ENCODE data around the gene SBF2. TPM values are rescaled to one million over a fixed set of nuclear protein-coding genes. Genes with fewer than 3 reads are reported as not detected.
"Not testable (repeated sequence)": the region's sequence is repeated elsewhere in the genome, so short reads cannot be mapped to it uniquely, and the experiment has no call there.

SBF2 gene
- total RNA-seq, 1 donor from 2014 or later = 27.9 TPM

DNA sequence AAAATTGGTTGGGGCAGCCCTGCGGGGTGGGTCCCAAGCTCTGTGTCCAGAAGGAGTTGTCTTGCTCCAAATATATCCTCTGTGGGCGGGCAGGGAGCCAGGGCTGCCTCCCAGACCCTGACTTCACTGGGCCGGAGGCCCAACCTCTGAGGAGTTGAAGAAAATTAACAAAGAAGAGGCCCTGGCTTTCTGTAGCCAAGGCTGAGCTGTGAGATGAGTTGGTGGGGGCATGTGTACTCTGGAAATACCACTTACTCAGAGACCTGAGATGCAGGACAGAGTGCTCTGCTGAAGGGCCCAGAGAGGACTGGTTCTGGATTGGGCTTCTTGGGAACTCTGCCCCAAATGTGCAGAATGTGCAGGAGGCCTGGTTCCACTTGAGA lies 533.8 kb downstream of the SBF2 start:
- intact Hi-C loops (cut with DNase I) = loop anchor here (5.0 kb wide), 1 partner anchor 62 kb away; no protein-coding TSS in a partner anchor
- DNase-seq (ENCODE audit: low spot score) = peak; percentile 91

DNA sequence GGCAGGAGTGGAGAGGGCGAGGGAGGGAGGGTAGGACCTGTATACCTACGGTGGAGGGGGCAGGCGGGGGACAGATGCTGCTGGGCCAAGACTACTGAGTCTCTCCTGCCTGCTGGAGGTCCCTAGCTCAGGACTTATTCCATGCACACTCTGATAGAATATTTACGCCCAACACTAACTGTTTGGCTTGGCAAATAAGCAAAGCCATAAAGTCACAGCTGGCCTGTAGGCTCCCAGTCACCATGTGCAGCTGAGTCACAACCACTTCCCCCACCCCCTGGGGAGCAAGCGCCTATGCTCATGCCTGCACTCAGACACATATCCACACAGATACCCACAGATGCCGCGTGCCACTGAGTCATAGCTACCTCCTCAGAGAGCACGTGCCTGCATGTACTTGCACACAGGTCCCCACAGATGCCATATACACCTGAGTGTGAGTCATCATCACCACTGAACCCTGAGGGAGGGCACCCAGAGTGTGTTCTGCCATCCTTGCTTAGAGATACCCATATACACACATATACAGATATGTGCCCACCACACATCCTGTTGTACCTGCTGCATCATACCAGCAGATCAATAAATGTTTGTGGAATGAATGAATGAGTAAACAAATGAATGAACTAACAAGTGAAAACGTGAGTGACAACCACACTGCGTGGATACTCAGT lies 534.4 kb downstream of the SBF2 start:
- peak; percentile 90 for DNase-seq (ENCODE audit: low spot score)
- intact Hi-C loops (cut with DNase I) = loop anchor here (1.0 to 10.0 kb wide), 6 partner anchors 43 to 563 kb away; no protein-coding TSS in a partner anchor

DNA sequence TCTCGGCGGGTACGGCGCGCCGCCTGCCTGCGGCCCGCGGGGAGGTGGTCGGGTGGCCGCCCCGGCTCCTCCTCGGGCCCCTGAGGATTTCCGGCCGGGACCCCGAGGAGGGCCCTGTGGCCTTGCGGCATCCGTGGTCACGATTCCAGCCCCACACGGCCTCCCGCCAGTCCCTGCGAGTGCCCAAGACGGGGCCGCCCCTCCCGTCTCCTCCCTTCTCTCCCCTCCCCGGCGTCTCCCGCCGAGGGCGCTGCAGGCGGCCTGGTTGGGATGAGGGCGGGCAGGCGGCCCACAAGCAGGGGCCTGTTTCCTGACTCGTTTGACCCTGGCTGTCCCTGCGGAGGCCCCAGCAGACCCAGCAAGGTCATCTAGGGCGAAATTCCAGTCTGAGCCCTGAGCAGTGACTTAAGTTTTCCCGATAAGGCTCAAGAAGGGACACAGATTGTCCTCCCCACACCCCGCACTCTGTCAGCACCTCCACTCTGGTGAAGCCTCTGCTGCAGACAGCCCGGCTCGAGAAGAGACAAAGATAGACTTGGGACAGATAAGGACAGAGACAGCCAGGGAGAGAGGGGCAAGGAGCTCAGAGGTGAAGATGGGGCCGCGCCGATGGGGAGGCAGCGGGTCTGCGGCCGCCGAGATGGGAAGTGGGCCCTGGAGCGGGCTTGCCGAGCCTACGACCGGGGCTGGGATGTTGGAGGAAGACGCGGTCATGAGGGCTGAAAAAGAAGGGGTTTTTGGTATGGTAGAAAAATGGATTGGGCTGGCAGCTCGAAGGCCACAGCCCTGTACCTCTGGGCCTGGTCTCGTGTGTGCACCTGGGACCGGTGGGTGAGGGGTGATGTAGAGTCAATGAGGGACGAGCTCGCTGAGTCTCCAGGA lies 535.1 kb downstream of the SBF2 start:
- intact Hi-C loops (cut with DNase I) = loop anchor here (1.0 to 10.0 kb wide), 6 partner anchors 43 to 563 kb away; no protein-coding TSS in a partner anchor

DNA sequence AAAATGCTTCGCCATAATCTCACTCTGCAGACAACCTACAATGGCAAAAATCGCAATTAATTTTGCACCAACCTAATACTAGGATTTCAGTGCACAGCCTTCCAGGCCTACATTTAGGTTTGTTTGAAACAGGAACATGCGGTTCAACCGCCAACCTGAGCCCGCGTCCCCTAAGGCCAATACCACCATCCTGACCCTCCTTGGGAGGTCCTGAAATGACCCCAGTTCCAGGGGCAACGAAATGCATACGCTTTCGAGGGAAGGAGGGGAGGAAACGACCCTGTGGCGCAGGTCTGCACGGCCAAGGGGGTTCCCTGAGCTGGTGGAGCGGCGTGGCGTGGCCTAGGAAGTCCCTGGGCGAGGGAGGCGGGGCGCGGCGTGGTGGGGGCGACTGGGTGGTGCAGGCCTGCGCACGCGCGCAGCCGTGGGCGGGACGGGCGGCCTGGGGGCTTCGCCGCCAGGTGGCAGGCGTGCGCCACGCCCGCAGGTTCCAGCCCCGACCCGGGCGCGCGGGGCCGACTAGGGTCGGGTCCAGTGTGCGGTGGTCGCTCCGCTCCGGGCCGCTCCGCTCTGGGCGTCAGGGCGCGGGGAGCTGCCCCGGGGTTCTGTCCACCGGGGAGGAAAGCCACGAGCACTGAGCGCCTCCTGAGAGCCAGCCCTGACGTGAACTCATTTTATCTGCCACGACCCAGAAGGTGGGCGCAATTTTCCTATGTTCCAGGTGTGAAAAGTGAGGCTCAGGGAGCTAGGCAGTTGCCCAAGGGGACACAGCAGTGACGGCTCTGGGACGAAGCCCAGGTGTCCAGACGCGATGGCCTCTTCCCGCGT lies 536.0 kb downstream of the SBF2 start:
- DNase-seq (ENCODE audit: low spot score) = peak; percentile 94
- intact Hi-C loops (cut with DNase I) = loop anchor here (1.0 to 10.0 kb wide), 5 partner anchors 44 to 564 kb away; no protein-coding TSS in a partner anchor

More for the DNA sequence above, 535.1 kb downstream of the SBF2 start:
- peak; percentile 88 for DNase-seq (ENCODE audit: low spot score)

DNA sequence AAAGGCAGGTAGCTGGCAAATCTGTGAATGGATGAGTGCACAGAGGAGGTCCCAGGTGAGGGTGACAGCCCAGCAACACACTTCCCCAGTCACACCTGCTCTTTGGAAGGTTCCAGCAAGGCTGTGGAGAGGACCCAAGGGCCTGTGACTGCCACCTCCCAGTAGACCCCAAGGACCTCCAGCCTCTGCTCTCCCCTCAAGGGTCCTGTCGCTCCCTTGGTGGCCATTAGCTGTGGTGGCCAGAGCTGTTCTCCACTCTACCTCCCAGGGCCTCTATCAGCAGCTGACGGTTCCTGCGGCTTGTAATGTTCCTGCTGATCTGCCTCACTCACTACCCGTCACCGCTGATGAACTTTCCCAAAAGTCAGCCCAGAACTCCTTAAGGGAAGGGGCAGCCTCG lies 537.1 kb downstream of the SBF2 start:
- intact Hi-C loops (cut with DNase I) = loop anchor here (5.0 to 10.0 kb wide), 4 partner anchors 45 to 565 kb away; no protein-coding TSS in a partner anchor
- no peak for DNase-seq (ENCODE audit: low spot score)

DNA sequence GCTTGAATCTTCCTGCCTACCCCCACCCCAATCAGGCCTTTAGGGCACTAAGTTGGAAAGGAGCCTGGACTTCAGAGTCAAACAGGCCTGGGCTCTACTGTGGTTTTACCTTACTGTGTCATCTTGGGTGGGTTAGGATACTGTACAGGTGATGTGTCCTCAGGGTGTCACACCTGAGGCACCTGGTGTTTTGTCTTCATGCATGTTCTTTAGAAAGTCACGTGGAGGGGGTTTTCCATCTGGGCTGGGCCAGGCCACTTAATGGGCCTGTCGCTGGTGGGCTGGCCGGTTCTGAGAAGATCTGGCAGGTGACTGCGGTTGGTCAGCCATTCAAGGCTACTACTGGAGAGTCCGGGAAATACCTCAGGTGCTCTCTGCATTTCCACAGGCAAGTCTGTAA lies 537.6 kb downstream of the SBF2 start:
- no peak for DNase-seq (ENCODE audit: low spot score)
- intact Hi-C loops (cut with DNase I) = loop anchor here (5.0 to 10.0 kb wide), 4 partner anchors 46 to 566 kb away; no protein-coding TSS in a partner anchor

DNA sequence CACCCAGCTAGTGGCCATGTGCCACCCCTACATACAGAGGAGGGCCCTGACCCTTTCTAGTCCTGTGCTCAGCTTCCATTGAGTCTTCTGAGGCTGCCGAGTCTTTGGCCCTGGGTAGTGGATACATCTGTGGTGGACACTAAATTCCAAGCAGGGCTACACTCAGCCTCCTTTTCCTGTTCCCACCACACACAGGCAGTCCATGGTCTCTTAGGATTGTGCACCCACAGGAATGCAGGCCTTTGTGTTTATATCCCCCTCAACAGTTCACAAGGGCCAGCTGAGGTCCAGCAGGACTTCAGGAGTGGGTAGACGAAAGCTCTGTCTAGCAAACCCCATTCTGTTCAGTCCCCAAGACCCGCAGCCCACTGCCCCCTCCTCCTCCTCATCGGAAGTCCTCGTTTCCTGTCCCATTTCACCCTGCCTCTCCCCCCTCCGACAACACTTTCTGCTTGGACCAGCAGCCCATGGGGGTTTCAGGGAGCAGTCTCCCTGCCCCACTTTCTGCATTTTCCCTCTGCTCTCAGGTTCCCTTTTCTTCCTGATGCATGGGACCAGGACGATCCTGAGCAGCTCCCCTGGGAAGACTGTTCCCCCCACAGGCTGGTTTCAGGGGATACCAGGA lies 538.3 kb downstream of the SBF2 start:
- intact Hi-C loops (cut with DNase I) = loop anchor here (5.0 to 10.0 kb wide), 4 partner anchors 47 to 567 kb away; no protein-coding TSS in a partner anchor
- no peak for DNase-seq (ENCODE audit: low spot score)

DNA sequence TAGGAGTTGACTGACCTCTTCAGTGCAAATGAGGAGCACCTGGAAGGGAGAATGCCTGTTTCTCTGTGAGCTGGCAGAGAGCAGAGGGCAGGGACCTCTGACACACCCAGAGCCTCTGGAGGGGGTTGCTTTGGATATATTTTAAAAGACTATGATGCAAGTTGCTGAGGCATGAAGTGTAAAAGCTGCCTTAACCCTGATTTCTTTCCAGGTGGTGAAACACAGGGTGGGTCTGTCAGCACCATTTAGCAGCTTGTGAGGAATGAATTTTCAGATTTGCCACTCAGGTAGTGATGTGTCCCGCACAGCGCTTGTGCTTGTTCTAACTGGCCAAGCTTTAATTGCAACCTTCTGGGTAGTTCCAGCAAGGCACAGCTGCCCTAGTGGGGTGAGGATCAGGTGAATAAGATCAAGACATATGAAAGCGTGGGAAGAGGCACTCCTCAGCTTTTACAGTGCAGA lies 540.0 kb downstream of the SBF2 start:
- DNase-seq (ENCODE audit: low spot score) = no peak
- intact Hi-C loops (cut with DNase I) = loop anchor here (10.0 kb wide), 1 partner anchor 219 kb away; no protein-coding TSS in a partner anchor

DNA sequence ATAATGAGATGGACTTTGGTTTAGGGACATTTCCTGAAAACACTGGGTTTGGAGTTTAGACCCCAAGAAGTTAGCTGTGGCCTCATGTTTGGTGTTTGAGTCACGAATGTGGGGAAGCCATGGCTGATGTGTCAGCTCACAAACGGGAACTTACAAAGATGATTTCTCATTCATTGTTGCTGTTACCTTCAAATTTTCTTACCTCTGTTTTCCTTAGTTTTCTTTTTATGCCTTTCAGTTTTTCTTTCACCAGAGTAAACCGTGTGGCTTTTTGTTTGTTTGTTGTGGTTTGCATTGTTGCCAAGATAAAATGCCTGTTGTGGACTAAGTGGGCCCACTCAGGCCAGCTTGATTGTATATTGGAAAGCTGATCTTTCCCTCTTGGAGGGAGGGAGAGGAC lies 541.0 kb downstream of the SBF2 start:
- intact Hi-C loops (cut with DNase I) = loop anchor here (10.0 kb wide), 1 partner anchor 218 kb away; no protein-coding TSS in a partner anchor
- DNase-seq (ENCODE audit: low spot score) = no peak

DNA sequence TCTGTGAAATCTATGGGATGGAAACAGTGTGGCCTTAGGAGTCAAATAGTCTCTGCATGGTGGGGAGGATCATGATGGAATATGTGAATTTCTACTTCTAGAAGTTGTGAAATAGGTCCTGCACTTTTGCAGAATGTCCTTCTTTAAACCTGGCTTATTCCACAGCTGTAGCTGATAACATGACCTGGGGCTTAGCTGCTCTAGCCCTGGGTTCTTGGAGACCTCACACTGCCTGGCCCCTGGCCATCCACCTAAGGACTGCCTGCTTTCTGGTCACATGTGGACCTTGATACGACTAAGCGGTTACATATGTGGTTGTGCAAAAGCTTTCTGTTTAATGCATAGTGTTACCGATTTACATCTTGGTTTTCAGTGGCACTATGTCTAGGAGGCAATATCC lies 541.9 kb downstream of the SBF2 start:
- DNase-seq (ENCODE audit: low spot score) = no peak
- intact Hi-C loops (cut with DNase I) = loop anchor here (10.0 kb wide), 1 partner anchor 217 kb away; no protein-coding TSS in a partner anchor

DNA sequence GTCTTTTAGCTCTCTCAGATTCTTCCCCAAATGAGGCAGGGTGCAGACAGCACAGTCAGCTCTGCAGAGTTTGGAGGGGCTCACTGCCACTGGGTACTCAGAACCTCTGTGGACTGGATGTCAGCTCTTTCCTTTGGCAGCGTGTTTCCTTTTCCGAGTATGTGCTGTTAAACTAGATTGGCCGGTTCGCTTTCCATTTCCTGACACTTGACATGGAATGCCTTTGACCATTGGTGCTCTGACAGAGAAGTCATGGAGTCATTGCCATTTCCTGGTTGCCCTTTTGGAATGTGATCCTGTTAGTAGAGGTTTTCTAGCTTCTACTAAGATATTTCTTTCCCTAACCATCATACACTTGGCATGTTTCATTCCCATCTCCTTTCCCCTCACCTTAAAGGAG lies 543.5 kb downstream of the SBF2 start:
- intact Hi-C loops (cut with DNase I) = loop anchor here (10.0 kb wide), 1 partner anchor 216 kb away; no protein-coding TSS in a partner anchor
- no peak for DNase-seq (ENCODE audit: low spot score)

DNA sequence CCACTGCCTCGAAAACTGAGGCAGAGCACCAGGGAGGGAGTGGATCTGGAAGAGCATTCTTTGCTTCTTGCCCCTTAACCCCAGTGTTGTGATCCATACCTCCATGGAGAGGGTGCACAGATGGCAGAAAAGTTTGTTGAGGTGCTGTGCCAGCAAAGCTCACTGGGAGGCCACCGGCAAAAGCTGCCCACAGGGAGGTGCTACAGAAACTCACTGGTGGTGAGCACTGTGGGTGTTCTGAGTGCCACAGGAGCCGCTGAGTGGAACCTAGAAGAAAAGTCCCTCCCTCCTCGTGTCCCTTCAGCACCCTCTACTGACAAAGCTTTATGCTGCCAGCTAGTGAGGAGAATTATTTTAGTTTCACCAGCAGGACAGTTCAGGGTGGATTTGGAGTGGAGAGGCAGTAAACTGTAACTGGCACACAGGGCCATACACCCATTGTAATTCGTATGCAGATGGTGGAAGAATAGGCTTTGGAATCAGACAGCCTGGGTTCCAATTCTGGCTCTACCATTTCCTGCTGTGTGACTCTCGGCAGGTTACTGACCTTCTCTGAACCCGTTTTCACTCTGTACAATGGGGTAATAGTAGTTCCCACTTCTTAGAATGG lies 545.6 kb downstream of the SBF2 start:
- intact Hi-C loops (cut with DNase I) = loop anchor here (2.0 to 5.0 kb wide), 2 partner anchors 86 to 134 kb away; partner anchors contain the start of gene SWAP70
- DNase-seq (ENCODE audit: low spot score) = no peak

DNA sequence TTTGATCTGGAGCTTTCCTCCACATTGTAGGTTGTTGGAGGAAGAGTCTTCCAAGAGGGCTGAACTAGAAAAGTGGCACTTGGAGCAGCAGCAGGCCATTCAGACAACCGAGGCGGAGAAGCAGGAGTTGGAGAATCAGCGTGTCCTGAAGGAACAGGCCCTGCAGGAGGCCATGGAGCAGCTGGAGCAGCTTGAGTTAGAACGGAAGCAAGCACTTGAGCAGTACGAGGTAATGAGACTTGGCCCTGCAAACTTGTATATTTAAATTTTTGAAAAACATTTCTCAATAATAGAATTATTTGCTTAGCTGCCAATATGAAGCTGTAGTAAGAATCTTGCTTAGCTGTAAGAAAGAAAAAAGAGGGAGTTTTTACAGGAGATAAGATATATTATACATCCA lies 546.2 kb downstream of the SBF2 start:
- intact Hi-C loops (cut with DNase I) = loop anchor here (2.0 to 5.0 kb wide), 2 partner anchors 86 to 133 kb away; partner anchors contain the start of gene SWAP70
- no peak for DNase-seq (ENCODE audit: low spot score)

DNA sequence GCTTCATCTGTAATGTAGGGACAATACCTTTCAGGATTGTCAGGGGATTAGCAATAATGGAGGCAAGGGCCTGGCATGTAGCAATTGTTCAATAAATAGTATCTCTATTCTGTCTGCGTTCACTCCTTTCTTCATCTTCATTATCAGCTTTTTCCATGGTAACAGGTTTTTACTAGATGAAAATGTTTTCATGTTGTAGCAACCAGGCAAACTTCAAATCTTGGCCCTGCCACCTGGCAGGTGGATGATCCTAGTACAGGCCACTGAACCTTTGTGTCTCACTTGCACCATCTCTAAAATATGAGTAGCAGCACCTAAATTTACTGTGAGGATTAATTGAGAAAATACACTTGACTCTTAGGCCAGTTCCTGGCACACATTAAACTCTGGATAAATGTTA lies 546.8 kb downstream of the SBF2 start:
- intact Hi-C loops (cut with DNase I) = loop anchor here (5.0 kb wide), 1 partner anchor 85 kb away; the partner anchor contains the start of gene SWAP70
- DNase-seq (ENCODE audit: low spot score) = no peak

DNA sequence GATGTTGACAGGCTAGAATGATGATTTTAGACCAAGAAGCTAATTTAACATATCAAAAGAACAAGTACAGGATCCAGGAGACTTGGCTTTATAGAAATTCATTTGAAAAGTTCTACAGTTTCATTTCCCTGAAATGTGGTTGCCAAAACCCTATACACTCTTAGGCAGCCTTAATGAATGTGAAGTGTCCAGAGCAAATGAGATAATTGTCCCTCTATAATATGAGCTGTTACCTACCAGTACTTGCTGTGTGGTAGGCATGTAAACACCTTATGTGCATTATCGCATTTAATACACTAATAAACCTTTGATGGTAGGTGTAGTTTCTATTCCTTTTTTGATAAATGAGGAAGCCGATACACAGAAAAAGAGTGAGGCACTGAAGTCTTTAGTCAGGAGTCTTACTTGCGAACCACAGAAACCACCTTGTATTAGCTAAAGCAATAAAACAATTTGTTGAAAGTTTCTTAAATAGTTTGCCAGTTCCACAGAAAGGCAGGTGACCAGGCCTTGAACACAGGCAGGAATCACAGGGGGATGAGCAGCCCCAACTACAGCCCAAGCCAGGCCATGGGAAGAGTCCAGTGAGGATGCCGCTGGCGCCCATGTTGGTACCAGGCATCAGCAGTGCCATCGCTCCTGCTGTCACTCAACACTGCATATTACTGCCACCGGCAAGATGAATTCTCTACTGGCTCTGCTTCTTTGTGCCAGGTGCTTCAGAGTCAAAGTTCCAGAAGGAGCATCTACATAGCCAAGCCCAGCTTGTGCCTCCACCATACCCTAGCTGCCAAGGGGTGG lies 548.4 kb downstream of the SBF2 start:
- no peak for DNase-seq (ENCODE audit: low spot score)
- intact Hi-C loops (cut with DNase I) = loop anchor here (5.0 kb wide), 1 partner anchor 83 kb away; the partner anchor contains the start of gene SWAP70

DNA sequence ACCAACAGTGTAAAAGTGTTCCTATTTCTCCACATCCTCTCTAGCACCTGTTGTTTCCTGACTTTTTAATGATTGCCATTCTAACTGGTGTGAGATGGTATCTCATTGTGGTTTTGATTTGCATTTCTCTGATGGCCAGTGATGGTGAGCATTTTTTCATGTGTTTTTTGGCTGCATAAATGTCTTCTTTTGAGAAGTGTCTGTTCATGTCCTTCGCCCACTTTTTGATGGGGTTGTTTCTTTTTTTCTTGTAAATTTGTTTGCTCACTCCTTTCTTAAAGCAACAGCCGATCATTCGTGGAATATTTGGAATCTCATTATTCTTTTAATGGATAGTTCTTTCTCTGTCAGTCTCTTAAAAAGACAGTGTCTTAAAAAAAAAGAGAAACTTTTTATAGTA lies 550.5 kb downstream of the SBF2 start:
- intact Hi-C loops (cut with DNase I); DNase-seq (ENCODE audit: low spot score): not testable (repeated sequence)

DNA sequence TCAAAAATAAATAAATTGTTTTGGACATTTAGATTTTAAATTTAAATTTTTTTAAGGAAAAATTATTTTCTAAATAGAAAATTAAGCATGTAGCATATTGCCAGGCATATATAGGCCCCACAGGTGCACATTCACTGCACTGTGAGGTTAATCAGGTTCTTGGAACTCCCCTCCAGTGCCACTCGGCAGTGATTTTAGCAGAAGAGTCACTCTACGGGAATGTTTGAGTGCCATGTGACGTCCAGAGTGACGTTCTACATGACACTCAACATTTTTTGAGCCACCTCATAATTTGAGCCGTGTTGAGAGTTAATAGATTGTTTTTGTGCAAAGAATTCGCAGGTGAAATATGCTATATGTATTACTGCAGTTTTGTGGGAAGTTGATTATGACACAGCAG lies 552.8 kb downstream of the SBF2 start:
- no peak for DNase-seq (ENCODE audit: low spot score)
- intact Hi-C loops (cut with DNase I) = no loop called here

Measured in cardiac septum (tissue), 1 donor.